ENCODE measurements around the gene CPE. TPM values are rescaled to one million over a fixed set of nuclear protein-coding genes. Genes with fewer than 3 reads are reported as not detected.

The CPE gene
- total RNA-seq, 1 donor from 2014 or later = 93.8 TPM

DNA sequence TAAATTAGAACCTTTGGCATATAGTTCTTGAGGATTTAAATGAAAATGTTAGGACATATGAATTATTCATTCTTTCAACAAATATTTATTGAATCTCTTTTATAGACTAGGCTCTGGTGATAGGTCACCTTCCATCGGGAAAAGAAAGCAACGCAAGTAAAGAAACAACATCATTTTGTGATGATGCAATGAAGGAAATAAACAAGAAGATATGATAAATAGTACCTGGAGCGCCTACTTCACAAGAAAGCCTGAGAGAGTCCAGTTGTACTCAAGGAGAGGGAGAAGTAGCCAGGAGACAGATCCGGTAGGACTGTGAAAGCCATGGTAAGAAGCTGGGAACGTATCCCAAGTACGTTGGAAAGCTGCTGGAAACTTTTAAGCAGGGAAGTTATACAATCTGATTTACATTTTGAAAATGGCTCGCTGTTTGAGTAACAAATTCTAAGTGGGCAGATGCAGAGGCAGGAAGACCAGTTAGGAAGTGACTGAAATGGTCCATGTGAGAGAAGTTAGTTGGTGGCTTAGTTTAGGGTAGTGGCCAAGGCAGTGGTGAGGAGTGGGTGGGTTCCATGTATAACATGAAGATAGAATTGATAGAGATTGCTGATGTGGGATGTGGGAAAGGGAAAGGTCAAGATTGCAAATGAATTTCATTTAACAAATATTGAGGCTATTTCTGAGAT lies 17.7 kb upstream of the CPE start:
- H3K36me3 Mint-ChIP-seq = no peaks in the 10 kb centered on the region
- H3K27me3 Mint-ChIP-seq (ENCODE audit: low read depth) = no peaks in the 10 kb centered on the region
- H3K9me3 Mint-ChIP-seq = no peaks in the 10 kb centered on the region
- no peak overlapping the region for H3K4me3 Mint-ChIP-seq
- TF ChIP-seq, protein P1, sequence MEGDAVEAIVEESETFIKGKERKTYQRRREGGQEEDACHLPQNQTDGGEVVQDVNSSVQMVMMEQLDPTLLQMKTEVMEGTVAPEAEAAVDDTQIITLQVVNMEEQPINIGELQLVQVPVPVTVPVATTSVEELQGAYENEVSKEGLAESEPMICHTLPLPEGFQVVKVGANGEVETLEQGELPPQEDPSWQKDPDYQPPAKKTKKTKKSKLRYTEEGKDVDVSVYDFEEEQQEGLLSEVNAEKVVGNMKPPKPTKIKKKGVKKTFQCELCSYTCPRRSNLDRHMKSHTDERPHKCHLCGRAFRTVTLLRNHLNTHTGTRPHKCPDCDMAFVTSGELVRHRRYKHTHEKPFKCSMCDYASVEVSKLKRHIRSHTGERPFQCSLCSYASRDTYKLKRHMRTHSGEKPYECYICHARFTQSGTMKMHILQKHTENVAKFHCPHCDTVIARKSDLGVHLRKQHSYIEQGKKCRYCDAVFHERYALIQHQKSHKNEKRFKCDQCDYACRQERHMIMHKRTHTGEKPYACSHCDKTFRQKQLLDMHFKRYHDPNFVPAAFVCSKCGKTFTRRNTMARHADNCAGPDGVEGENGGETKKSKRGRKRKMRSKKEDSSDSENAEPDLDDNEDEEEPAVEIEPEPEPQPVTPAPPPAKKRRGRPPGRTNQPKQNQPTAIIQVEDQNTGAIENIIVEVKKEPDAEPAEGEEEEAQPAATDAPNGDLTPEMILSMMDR (IDR thresholded peaks at IDR 0.05; ENCODE audit: unreplicated experiment) = no peak
- H3K27ac Mint-ChIP-seq = no peak overlapping the region
- peaks cover 15% of the 10 kb centered on the region for H3K4me1 Mint-ChIP-seq
- DNase-seq (ENCODE audit: low spot score in 2 of 2, unreplicated experiment in 2 of 2) = no peak

DNA sequence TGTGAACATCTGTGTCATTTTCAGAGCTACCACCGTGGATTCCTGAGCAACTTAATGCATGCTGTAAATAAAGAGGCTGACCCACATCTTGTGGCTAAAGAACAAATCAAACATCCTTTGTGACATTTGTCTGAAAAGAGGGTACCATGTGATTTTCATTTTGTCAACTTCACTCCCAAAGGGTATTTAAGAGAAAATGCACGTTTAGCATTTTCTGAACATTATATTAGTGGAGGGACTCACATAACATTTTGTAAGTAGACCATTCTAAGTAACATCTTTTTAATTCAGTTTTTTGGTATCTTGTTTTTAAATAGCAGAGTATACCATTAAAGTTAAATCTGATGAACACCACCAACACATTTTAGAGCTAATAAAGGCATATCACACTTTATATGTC lies 17.0 kb upstream of the CPE start:
- H3K9me3 Mint-ChIP-seq = no peaks in the 10 kb centered on the region
- H3K4me3 Mint-ChIP-seq = no peak overlapping the region
- peaks cover 15% of the 10 kb centered on the region for H3K4me1 Mint-ChIP-seq
- no peaks in the 10 kb centered on the region for H3K36me3 Mint-ChIP-seq
- H3K27ac Mint-ChIP-seq = no peak overlapping the region
- H3K27me3 Mint-ChIP-seq (ENCODE audit: low read depth) = no peaks in the 10 kb centered on the region
- TF ChIP-seq, protein P1 (IDR thresholded peaks at IDR 0.05; ENCODE audit: unreplicated experiment) = no peak
- DNase-seq (ENCODE audit: low spot score in 2 of 2, unreplicated experiment in 2 of 2) = no peak

DNA sequence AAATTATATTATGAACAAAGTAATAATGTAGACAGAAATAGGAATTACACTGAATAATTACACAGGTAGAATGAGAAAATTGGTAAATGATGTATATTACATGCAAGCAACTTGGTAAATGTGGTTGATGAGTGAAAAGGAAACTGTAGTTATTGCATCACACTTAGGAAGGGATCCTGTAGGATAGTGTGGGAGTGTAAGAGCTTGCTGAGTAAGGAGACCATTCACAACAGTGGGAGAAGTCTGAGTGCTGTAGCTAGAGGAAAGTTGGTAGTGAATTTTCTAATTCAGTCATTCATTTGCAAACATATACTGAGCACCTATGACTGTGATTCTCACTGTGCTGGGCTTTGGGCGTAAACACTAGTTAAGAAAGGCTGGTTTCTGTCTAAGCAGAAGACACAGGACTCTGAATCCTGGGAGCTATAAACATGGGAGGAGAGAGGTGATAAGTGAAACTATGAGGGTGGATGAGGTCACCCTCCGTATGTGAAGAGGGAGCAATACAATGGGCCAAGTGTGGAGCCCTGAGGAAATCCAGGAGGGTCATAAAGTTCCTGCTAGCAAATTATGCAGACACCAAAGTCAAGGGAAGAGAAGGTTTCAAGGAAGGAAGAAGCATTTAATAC lies 14.2 kb upstream of the CPE start:
- peaks cover 15% of the 10 kb centered on the region for H3K4me1 Mint-ChIP-seq
- TF ChIP-seq, protein P1 (IDR thresholded peaks at IDR 0.05; ENCODE audit: unreplicated experiment) = no peak
- H3K27ac Mint-ChIP-seq = no peak overlapping the region
- no peak overlapping the region for H3K4me3 Mint-ChIP-seq
- H3K36me3 Mint-ChIP-seq = no peaks in the 10 kb centered on the region
- no peaks in the 10 kb centered on the region for H3K9me3 Mint-ChIP-seq
- no peak for DNase-seq (ENCODE audit: low spot score in 2 of 2, unreplicated experiment in 2 of 2)
- no peaks in the 10 kb centered on the region for H3K27me3 Mint-ChIP-seq (ENCODE audit: low read depth)

DNA sequence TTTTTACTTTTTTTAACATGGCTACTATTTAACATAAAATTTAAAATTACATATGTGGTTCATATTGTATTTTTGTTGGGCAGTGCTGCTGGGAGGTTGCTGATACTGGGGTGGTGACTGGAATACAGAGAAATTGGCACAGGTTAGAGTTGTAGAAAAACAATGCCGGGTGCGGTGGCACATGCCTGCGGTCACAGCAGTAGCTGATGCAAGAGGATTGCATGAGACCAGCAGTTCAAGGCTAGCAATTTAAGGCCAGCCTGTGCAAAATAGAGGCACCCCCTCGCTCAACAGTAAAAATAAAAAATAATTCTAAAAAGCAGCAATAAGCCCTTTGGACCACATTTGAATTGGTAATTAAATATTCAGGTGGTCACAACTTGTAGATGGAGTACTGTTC lies 11.8 kb upstream of the CPE start:
- no peak overlapping the region for H3K4me3 Mint-ChIP-seq
- H3K9me3 Mint-ChIP-seq = no peaks in the 10 kb centered on the region
- no peak for DNase-seq (ENCODE audit: low spot score in 2 of 2, unreplicated experiment in 2 of 2)
- H3K27me3 Mint-ChIP-seq (ENCODE audit: low read depth) = no peaks in the 10 kb centered on the region
- peaks cover 5% of the 10 kb centered on the region for H3K4me1 Mint-ChIP-seq
- no peaks in the 10 kb centered on the region for H3K36me3 Mint-ChIP-seq
- H3K27ac Mint-ChIP-seq = no peak overlapping the region
- TF ChIP-seq, protein P1 (IDR thresholded peaks at IDR 0.05; ENCODE audit: unreplicated experiment) = no peak

DNA sequence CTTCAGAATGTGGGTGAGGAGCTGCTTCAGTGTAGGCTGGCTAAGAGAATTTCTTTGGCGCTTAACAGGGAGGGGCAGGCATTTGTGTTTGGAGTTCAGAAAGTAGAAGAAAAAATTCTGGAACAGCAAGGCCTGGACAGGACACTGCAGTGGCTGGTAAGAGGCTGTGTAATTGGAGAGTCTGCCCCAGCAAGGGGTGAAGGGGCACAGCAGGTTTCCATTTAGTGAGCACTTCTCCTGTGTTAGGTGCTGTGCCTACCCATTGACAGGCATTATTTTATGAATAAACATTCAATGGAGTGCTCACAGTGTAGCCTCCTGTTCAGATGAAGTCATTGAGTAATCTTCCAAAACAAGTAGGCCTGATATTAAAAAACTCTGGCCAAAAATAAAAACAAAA lies 10.7 kb upstream of the CPE start:
- DNase-seq (ENCODE audit: low spot score in 2 of 2, unreplicated experiment in 2 of 2) = no peak
- peaks cover 2% of the 10 kb centered on the region for H3K4me1 Mint-ChIP-seq
- no peaks in the 10 kb centered on the region for H3K9me3 Mint-ChIP-seq
- H3K36me3 Mint-ChIP-seq = no peaks in the 10 kb centered on the region
- TF ChIP-seq, protein P1 (IDR thresholded peaks at IDR 0.05; ENCODE audit: unreplicated experiment) = no peak
- no peak overlapping the region for H3K4me3 Mint-ChIP-seq
- H3K27me3 Mint-ChIP-seq (ENCODE audit: low read depth) = no peaks in the 10 kb centered on the region
- no peak overlapping the region for H3K27ac Mint-ChIP-seq

All from mesothelial cell of epicardium (in vitro differentiated cells).